OCI-LY3 (cell line): ENCODE data around the gene TF.

Experiments used
- EZH2phosphoT487 ChIP-seq: fragments of 200-600 bp; shearing (Covaris generic); IDR thresholded peaks from 2 replicates; pipeline ENCODE4 v1.6.1; 2018; ENCODE audit warnings: antibody characterized with exemption, mixed run types, low read depth
- TF ChIP-seq, protein P1 (sequence below): fragments of 200-600, 300-600 bp; sonication (generic); IDR thresholded peaks from 2 replicates; pipeline ENCODE4 v1.5.1; 2014; ENCODE audit warnings: antibody characterized with exemption, low read length, low read depth

DNA sequence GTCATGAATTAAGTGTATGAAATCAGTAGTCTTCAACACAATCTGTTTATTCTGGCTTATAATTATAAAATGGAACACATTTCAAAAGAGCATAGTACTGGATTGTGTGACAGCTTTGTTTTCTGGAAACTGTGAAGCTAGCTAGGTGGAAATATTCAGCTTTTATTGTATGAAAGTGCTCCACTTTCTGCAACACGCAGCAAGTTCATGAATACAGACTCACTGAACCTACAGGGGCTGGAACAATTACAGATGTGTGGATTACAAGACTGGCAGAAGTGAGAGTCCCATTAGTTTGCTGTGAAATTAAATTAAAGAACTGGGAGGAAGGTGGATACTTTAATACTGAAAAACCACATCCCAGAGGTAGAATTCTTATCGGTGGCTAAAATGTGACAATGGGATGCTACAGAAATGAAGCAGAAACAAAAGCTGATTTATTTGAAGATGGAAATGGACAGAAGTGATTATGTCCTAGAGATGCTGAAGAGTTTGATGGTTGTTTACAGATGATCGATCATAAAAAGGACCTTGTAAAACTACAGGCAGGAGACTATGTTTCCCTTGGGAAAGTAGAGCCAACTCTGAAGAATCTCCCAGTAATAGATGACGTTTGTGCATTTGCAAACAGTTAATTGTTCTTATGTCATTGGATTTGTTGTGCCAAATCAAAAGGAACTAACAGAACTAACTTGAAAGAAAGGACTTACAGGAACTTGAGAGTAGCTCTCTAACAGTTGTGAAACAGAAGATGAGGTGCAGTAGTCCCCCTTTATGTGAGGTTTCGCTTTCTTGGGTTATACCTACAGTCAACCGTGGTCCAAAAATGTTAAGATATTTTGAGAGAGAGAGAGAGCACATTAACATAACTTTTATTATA lies 15.7 kb downstream of the TF start:
- TF ChIP-seq, protein P1, sequence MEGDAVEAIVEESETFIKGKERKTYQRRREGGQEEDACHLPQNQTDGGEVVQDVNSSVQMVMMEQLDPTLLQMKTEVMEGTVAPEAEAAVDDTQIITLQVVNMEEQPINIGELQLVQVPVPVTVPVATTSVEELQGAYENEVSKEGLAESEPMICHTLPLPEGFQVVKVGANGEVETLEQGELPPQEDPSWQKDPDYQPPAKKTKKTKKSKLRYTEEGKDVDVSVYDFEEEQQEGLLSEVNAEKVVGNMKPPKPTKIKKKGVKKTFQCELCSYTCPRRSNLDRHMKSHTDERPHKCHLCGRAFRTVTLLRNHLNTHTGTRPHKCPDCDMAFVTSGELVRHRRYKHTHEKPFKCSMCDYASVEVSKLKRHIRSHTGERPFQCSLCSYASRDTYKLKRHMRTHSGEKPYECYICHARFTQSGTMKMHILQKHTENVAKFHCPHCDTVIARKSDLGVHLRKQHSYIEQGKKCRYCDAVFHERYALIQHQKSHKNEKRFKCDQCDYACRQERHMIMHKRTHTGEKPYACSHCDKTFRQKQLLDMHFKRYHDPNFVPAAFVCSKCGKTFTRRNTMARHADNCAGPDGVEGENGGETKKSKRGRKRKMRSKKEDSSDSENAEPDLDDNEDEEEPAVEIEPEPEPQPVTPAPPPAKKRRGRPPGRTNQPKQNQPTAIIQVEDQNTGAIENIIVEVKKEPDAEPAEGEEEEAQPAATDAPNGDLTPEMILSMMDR: no peak
- TF ChIP-seq EZH2phosphoT487: no peak
